OCI-LY3 (cell line): ENCODE measurements around the gene KIF1A.

ENCODE experiments used
- H2AFZ ChIP-seq: fragments of 200-600, 300-600 bp; shearing (Covaris generic); 2 replicates; pipeline ENCODE4 v1.6.0; 2014; ENCODE audit warnings: antibody characterized with exemption, low read depth, low read length
- H3K27ac ChIP-seq: fragments of 200-600, 300-600 bp; sonication (generic); 2 replicates; pipeline ENCODE4 v1.5.1; 2014; ENCODE audit warnings: mild to moderate bottlenecking, low read length, moderate library complexity, mixed read lengths
- H3K27me3 ChIP-seq: fragments of 200-600, 300-600 bp; sonication (generic); 2 replicates; pipeline ENCODE4 v1.6.1; 2014; ENCODE audit warnings: low read depth, low read length, mixed read lengths
- H3K36me3 ChIP-seq: fragments of 200-600, 300-600 bp; sonication (generic); replicated peaks from 2 replicates; pipeline ENCODE3; 2014; ENCODE audit warnings: low read depth, low read length, mixed read lengths
- H3K4me1 ChIP-seq: fragments of 300-600, 200-600 bp; sonication (generic); 2 replicates; pipeline ENCODE4 v1.6.1; 2014; ENCODE audit warnings: low read length, mixed read lengths
- H3K4me2 ChIP-seq: fragments of 200-600, 300-600 bp; sonication (generic); 2 replicates; pipeline ENCODE4 v1.6.1; 2014; ENCODE audit warnings: low read length, mixed read lengths
- H3K4me3 ChIP-seq: fragments of 300-600, 200-600 bp; sonication (generic); 2 replicates; pipeline ENCODE4 v1.5.1; 2014; ENCODE audit warnings: antibody characterized with exemption, mild to moderate bottlenecking, low read length, moderate library complexity
- H3K79me2 ChIP-seq: fragments of 300-600, 200-600 bp; shearing (Covaris generic); 2 replicates; pipeline ENCODE4 v1.6.1; 2014; ENCODE audit warnings: mild to moderate bottlenecking, low read length, mixed read lengths
- H3K9ac ChIP-seq: fragments of 300-600, 200-600 bp; shearing (Covaris generic); 2 replicates; pipeline ENCODE4 v1.6.0; 2014; ENCODE audit warnings: mild to moderate bottlenecking, low read length, moderate library complexity
- H3K9me3 ChIP-seq: fragments of 200-600, 300-600 bp; shearing (Covaris generic); 2 replicates; pipeline ENCODE4 v1.6.1; 2014; ENCODE audit warnings: low read length, mixed read lengths; ENCODE audit not compliant: insufficient read depth
- H4K20me1 ChIP-seq: fragments of 200-600, 300-600 bp; sonication (generic); 2 replicates; pipeline ENCODE4 v1.6.1; 2016; ENCODE audit warnings: low read length, mixed read lengths; ENCODE audit not compliant: insufficient read depth
- EZH2phosphoT487 ChIP-seq: fragments of 200-600 bp; shearing (Covaris generic); IDR thresholded peaks from 2 replicates; pipeline ENCODE4 v1.6.1; 2018; ENCODE audit warnings: antibody characterized with exemption, mixed run types, low read depth
- TF ChIP-seq, protein P1 (sequence below): fragments of 200-600, 300-600 bp; sonication (generic); IDR thresholded peaks from 2 replicates; pipeline ENCODE4 v1.5.1; 2014; ENCODE audit warnings: antibody characterized with exemption, low read length, low read depth

The KIF1A gene

DNA sequence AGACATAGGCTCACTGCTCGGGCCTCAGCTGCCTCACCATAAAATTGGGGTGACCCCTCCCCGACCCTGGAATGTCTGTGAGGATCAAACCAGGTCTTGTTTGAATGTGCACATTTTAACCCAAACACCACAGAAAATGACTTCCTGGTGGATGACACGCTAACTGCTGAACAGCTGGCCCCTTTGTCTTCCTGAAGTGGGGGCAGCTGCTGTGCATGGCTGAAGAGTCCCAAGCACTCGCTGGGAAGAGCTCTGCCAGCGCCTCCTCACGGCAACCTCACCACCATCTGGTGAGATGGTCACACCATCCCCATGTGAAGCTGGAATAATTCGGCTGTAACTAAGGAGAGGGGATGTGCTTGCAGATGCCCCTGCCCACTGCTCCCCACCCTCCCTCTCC, 94.3 kb downstream of the KIF1A start:
- Histone ChIP-seq H2AFZ (no peak overlapping the region), H3K4me1 (no peaks in the 10 kb centered on the region), H3K27me3 (no peaks in the 10 kb centered on the region), H4K20me1 (no peaks in the 10 kb centered on the region), H3K4me2 (no peak overlapping the region), H3K79me2 (no peaks in the 10 kb centered on the region), H3K4me3 (no peak overlapping the region), H3K9ac (no peak overlapping the region), H3K36me3 (no peaks in the 10 kb centered on the region), H3K27ac (no peak overlapping the region), H3K9me3 (no peaks in the 10 kb centered on the region)
- TF ChIP-seq EZH2phosphoT487: no peak
- TF ChIP-seq, protein P1, sequence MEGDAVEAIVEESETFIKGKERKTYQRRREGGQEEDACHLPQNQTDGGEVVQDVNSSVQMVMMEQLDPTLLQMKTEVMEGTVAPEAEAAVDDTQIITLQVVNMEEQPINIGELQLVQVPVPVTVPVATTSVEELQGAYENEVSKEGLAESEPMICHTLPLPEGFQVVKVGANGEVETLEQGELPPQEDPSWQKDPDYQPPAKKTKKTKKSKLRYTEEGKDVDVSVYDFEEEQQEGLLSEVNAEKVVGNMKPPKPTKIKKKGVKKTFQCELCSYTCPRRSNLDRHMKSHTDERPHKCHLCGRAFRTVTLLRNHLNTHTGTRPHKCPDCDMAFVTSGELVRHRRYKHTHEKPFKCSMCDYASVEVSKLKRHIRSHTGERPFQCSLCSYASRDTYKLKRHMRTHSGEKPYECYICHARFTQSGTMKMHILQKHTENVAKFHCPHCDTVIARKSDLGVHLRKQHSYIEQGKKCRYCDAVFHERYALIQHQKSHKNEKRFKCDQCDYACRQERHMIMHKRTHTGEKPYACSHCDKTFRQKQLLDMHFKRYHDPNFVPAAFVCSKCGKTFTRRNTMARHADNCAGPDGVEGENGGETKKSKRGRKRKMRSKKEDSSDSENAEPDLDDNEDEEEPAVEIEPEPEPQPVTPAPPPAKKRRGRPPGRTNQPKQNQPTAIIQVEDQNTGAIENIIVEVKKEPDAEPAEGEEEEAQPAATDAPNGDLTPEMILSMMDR: no peak

DNA sequence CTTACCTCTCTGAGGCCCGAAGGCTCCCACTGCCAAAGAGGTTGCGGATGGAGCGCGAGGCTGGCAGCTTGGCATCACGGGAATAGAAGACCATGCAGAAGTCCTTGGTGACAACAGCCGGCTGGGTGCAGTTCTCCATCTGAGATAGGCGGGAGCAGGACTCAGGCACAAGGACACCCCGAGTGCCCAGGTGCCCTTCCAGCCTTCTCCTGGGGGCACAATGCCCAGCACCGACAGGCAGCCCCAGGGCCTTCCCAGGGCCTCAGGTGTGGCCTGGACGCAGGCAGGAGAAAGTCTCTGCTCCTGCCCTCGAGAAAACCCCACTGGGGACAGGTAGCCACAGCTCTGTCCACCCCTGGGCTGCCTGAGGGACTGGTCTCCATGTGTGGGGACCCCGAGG, 94.8 kb downstream of the KIF1A start:
- no peak overlapping the region for H2AFZ ChIP-seq
- no peaks in the 10 kb centered on the region for H3K4me1 ChIP-seq
- no peak for TF ChIP-seq EZH2phosphoT487
- TF ChIP-seq, protein P1: no peak
- H3K4me2 ChIP-seq: no peak overlapping the region
- no peaks in the 10 kb centered on the region for H4K20me1 ChIP-seq
- no peak overlapping the region for H3K27ac ChIP-seq
- H3K36me3 ChIP-seq: no peaks in the 10 kb centered on the region
- no peaks in the 10 kb centered on the region for H3K9me3 ChIP-seq
- H3K27me3 ChIP-seq: no peaks in the 10 kb centered on the region
- H3K9ac ChIP-seq: no peak overlapping the region
- no peak overlapping the region for H3K4me3 ChIP-seq
- H3K79me2 ChIP-seq: no peaks in the 10 kb centered on the region

DNA sequence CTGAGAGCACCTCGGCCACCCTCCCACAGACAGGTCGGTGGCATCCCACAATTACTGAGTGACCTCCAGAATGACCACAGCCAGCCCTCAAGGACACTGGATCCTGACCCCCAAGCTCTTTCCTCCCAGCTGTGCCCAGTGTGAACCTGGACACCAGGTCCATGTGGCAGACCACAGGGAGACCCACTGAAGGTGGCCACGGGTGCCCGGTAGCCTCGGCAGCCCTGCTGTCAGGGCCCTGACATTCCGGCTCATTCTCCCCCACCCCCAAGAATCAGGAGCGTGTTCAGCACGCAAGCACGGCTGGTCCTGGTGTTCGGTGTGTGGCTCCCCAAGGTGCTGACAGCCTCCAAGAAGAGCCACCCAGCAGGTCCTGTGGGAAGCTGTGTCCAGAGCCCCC, 95.6 kb downstream of the KIF1A start:
- Histone ChIP-seq H3K79me2 (no peaks in the 10 kb centered on the region), H3K27me3 (no peaks in the 10 kb centered on the region), H2AFZ (no peak overlapping the region), H4K20me1 (no peaks in the 10 kb centered on the region), H3K9me3 (no peaks in the 10 kb centered on the region), H3K36me3 (no peaks in the 10 kb centered on the region), H3K27ac (no peak overlapping the region), H3K9ac (no peak overlapping the region), H3K4me1 (no peaks in the 10 kb centered on the region), H3K4me3 (no peak overlapping the region), H3K4me2 (no peak overlapping the region)
- TF ChIP-seq, protein P1: no peak
- no peak for TF ChIP-seq EZH2phosphoT487

DNA sequence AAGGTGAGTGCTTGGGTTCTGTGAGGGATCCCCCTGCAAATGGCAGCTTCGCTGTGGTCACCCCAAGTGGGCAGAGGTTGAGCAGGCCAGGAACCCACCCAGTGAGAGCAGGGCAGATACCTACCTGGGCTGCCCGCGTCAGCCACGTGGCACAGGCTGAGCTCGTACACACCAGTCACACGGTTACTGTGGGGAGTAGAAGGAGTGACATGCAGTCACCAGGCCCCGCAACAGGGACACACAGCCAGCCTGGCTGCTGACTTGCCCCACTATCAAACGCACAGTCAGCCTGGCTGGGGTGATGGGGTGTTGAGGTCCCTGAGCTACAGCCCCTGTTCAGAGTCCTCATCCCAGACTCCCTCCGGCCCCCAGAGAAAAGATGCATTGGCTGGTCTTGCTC, 96.2 kb downstream of the KIF1A start:
- Histone ChIP-seq H3K4me3 (no peak overlapping the region), H3K4me1 (no peaks in the 10 kb centered on the region), H3K79me2 (no peaks in the 10 kb centered on the region), H4K20me1 (no peaks in the 10 kb centered on the region), H2AFZ (no peak overlapping the region), H3K27me3 (no peaks in the 10 kb centered on the region), H3K4me2 (no peak overlapping the region), H3K27ac (no peak overlapping the region), H3K36me3 (no peaks in the 10 kb centered on the region), H3K9me3 (no peaks in the 10 kb centered on the region), H3K9ac (no peak overlapping the region)
- no peak for TF ChIP-seq EZH2phosphoT487
- TF ChIP-seq, protein P1: no peak
